GM19438 (cell line): ENCODE data around the gene TMEM222.
"Not testable (repeated sequence)": the region's sequence is repeated elsewhere in the genome, so short reads cannot be mapped to it uniquely, and the experiment has no call there.

ENCODE experiments used
- ATAC-seq: cut with Tn5 transposase; IDR thresholded peaks from one replicate; pipeline ENCODE4 v1.9.1; 2021; ENCODE audit warnings: low read depth; ENCODE audit not compliant: unreplicated experiment

Gene TMEM222

DNA sequence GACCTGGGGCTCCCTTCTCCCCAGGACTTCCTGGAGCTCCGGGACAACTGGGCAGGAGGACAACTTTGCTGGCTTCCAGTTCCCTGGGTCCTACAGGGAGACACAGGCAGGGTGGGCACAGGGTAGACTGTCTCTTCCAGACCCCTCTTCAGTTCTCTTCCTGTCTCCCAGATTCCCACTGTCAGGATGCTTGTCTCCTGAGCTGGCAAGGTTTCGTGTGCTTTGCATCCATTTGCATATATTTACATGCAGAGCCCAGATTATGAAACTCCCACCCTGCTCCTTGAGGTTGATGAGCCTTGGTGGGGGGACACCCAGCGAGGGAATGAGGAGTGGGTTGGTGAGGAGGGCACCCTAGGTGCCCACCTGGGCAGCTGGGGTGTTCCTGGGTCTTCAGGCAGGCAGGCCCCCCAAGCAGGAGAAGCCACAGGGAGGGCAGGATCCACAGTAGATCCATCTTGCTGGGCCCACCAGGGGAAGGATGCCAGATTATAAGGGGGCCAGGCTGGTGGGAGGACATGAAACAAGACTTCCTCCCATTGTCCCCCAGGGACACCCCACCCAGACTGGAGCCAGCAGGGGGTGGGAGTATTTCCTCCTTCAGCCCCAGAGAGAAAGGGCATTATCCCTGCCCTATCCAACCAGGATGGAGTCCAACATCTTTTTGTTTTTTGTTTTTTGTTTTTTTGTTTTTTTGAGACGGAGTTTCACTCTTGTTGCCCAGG lies 52.6 kb downstream of the TMEM222 start, which contains the start of gene FCN3:
Gene FCN3 (minus strand): TSS at position 463 of the 725 bp plus-strand sequence. CDS start 6 bp downstream, at position 457.
- no peak for ATAC-seq

- ATAC-seq: no peak
Observed at GRCh38 chr1:27377760-27378495, 56.0 kb downstream of the TMEM222 start.

GRCh38 chr1:27379564-27380122 lies 57.7 kb downstream of the TMEM222 start:
- no peak for ATAC-seq

GRCh38 chr1:27380224-27380623 lies 58.3 kb downstream of the TMEM222 start:
- ATAC-seq: no peak

DNA sequence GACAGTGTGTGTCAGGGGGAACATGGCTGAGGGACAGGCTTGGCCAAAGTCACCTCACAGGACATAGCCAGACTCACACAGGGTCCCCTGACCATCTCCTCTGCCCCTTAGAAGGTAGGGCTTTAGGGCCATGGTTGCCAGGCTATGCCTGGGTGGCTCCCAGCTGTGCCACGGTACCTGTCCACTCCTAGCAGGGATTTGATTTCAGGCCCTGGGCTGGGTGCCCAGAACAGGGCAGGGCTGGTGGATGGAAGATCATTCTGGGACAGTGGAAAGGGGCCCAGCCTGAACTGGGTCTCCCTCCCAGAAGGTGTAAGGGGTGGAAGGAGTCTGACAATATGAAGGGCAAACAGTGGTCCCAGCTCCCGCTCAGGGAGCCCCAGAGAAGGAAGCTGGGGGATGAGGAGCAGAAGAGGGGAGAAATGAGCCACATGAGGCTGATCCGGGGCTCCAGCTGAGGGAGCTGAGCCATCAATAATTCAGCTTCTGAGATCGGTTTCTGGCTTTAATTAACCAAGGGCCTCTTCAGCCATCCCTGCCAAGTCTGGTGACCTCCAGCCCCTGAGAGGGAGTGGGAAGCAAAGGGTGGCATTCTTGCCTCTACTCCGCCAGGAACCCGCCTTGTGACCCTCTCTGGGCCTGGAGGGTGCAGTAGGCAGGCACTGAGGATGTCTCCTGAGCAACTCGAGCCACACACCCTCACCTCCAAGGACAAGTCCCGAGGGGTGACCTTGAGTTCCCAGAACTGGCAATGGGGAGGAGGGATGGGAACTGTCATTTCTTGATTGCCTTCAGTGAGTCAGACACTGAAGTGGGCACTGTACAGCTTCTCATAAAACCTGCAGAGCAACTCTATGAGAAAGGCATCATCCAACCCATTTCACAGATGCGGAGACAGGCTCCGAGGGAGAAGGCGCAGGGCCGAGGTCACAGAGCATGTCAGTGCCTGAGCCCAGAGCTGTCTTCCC lies 59.1 kb downstream of the TMEM222 start:
- ATAC-seq: no peak

- no peak for ATAC-seq
Observed at GRCh38 chr1:27381969-27382762, 60.2 kb downstream of the TMEM222 start.

- no peak for ATAC-seq
Observed at GRCh38 chr1:27383039-27383605, 61.2 kb downstream of the TMEM222 start, which contains the start of gene CD164L2. TSS of gene CD164L2 (minus strand) at chr1:27383333. CDS start at chr1:27383239, 94 bp downstream.

GRCh38 chr1:27383661-27384060 lies 61.7 kb downstream of the TMEM222 start:
- no peak for ATAC-seq

- ATAC-seq: not testable (repeated sequence)
Observed at GRCh38 chr1:27384797-27385196, 62.8 kb downstream of the TMEM222 start.
